T-helper 1 cell treated with Interleukin-12 subunit alpha and Interleukin-12 subunit beta and Interleukin-4 antibody, amounts not matched to agents 30 μg/mL and 1 μg/mL, for 36 hours (primary cell): ENCODE results near the gene SMARCC2.

Source experiments
- H3K27ac Mint-ChIP-seq: one replicate; pipeline ENCODE4 v1.8.0; 2021; ENCODE audit warnings: mild to moderate bottlenecking, mixed read lengths
- H3K27me3 Mint-ChIP-seq: one replicate; pipeline ENCODE4 v1.8.0; 2021; ENCODE audit warnings: low read depth, mixed read lengths
- H3K36me3 Mint-ChIP-seq: one replicate; pipeline ENCODE4 v1.8.0; 2021; ENCODE audit warnings: low read depth, mixed read lengths
- H3K4me1 Mint-ChIP-seq: one replicate; pipeline ENCODE4 v1.8.0; 2021; ENCODE audit warnings: low read depth, mixed read lengths
- H3K4me3 Mint-ChIP-seq: one replicate; pipeline ENCODE4 v1.8.0; 2021; ENCODE audit warnings: mild to moderate bottlenecking, moderate library complexity, mixed read lengths
- H3K9me3 Mint-ChIP-seq: one replicate; pipeline ENCODE4 v1.8.0; 2021; ENCODE audit warnings: mixed read lengths

SMARCC2 gene

DNA sequence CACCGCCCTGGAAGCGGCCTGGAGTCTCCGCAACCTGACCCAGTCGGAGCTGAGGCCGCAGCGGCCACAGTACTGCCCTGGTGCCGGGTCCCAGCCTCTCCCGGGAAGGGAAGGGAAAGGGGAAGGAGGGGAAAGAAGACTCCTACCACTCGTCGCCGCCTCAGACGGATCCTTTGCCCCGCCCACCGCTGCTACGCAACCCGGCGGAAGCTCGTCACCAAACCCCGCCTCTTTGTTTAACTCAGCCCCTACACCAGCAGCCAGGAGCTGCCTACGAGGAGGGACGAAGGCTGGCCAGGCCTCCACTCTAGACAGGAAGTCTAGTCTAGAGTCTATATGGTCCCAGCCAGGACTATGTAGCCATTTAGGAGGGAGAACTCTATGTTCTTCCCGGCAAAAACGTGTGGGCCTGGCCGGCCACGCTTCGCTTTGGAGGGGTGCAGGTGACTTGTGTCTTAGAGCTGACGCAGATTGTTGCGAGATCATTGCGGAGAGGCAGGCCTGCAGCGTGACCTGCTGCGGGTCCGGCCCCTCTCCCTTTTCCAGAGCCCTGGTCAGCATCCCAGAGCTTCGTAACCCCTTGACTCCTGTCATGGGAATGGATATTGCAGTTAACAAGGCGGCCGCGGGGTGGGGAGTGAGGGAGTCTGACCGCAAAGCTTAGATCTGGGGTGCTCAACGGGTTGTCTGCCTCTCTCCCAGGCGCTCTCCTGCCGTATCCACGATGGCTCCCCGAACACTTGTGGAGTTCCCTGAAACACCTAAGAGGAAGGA is 32.7 kb upstream of the SMARCC2 start, which contains the start of gene RNF41:
TSS of gene RNF41 (minus strand) at position 166 of the 774 bp plus-strand sequence. CDS start 7,875 bp downstream, outside the sequence.
- Mint-ChIP-seq H3K4me1 (peaks cover 44% of the 10 kb centered on the region), H3K9me3 (no peaks in the 10 kb centered on the region), H3K27me3 (no peaks in the 10 kb centered on the region), H3K4me3 (peak within 1 kb of the TSS; percentile 100), H3K27ac (peak within 1 kb of the TSS; percentile 96), H3K36me3 (peaks cover 11% of the 10 kb centered on the region)

DNA sequence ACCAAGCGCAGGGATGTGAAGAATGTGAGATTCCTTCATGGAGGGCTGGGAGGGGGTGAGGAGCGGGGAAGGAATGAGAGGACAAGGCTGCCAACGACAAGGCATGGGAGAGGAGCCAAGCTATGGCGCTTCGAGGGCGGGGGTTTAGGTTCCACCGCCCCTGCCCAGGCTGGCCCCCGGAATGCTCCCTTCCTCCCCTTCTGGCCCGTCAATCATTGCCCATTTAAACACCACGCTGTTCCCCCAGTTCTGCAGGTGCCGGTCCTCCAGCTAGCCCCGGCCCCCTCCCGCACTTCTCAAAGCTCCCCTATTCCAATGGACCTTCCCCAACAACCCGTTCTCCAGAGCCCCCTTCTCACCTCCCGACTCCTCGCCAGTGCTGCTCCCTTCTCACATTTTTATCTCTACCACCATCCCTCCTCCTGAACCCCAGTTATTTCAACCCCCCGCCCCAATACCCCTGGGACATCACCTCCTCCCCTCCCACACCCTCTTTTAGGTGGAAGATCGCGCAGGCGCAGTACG is 32.0 kb upstream of the SMARCC2 start:
- Mint-ChIP-seq H3K27me3 (no peaks in the 10 kb centered on the region), H3K27ac (peak overlapping the region; percentile 96), H3K9me3 (no peaks in the 10 kb centered on the region), H3K4me3 (peak overlapping the region; percentile 100), H3K36me3 (peaks cover 14% of the 10 kb centered on the region), H3K4me1 (peaks cover 44% of the 10 kb centered on the region)

DNA sequence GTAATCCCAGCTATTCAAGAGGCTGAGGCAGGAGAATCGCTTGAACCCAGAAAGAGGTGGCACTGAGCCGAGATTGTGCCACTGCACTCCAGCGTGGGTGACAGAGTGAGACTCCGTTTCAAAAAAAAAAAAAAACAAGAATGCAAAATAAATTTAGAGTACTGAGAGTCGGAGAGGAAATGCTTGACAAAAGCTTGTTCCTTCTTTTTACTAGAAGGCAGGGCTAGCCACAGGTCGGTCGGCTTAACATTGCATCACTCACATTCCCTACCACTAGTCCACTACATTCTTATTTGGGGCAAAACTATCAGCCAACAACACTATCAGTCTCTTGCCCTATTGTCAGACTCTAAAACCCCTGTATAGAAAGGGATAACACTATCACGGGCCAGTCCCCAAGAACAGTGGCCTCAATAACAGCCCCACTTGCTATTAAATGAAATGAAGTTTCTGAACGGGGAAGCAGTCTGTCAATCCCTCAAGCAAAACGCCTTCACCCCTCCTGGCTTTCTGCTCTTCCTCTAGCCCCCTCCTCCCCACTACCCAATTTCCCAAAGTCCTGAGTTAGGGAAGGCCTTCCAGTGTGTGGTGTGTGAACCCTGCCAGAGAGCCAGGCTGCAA is 31.4 kb upstream of the SMARCC2 start:
- Mint-ChIP-seq H3K4me1 (peaks cover 43% of the 10 kb centered on the region), H3K9me3 (no peaks in the 10 kb centered on the region), H3K4me3 (peak overlapping the region; percentile 100), H3K27ac (peak overlapping the region; percentile 96), H3K27me3 (no peaks in the 10 kb centered on the region), H3K36me3 (peaks cover 10% of the 10 kb centered on the region)

DNA sequence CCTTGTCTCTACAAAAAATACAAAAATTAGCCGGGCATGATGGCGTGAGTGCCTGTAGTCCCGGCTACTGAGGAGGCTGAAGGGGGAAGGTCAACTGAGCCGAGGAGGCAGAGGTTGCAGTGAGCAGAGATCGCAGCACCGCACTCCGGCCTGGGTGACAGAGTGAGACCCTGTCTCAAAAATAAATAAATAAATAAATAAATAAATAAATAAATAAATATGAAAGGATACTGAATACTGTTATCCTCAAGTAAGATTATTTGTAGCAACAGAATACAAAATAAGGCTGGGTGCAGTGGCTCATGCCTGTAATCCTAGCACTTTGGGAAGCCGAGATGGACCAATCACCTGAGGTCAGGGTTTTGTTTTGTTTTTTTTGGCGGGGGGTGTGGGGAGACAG is 30.6 kb upstream of the SMARCC2 start:
- Mint-ChIP-seq H3K27ac (peak overlapping the region; percentile 55), H3K36me3 (peaks cover 12% of the 10 kb centered on the region), H3K9me3 (no peaks in the 10 kb centered on the region), H3K4me3 (no peak overlapping the region), H3K27me3 (no peaks in the 10 kb centered on the region), H3K4me1 (peaks cover 35% of the 10 kb centered on the region)

DNA sequence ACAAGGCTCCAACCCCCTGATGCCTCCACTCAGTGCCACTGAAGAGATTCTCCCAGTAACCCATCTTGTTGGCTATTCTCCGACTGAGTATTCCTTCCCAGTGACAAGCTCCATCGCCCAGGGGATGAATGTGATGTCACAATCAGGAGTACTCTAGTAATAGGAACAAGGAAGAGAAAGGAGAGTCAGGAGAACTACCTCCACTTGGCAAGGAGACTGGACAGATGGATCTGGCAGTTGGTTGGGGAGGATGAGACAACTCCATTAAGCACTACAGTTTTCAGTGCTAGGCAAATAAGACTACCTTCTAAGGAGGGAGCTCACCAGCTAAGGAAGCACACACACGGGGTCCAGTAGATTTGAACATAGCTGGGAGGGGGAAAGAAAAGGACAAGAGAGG is 27.2 kb upstream of the SMARCC2 start:
- H3K4me1 Mint-ChIP-seq: peaks cover 9% of the 10 kb centered on the region
- no peaks in the 10 kb centered on the region for H3K9me3 Mint-ChIP-seq
- no peak overlapping the region for H3K4me3 Mint-ChIP-seq
- no peak overlapping the region for H3K27ac Mint-ChIP-seq
- peaks cover 17% of the 10 kb centered on the region for H3K36me3 Mint-ChIP-seq
- no peaks in the 10 kb centered on the region for H3K27me3 Mint-ChIP-seq

DNA sequence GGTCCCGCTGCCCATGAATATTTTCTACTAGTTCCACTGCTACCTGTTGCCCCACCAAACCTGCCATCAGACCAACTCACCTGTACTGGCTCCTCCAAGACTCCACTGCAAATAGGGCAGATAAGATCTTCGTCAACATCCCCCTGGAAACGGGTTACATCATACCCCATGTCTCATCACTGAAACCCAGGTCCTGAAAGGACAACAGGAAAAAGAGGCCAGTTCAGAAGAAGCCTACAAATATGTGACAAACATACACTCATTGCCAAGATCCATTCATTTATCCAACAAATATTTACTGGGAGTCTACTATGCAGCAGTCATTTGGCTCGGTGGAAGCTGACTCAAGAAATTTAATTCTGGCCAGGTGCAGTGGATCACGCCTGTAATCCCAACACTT is 24.6 kb upstream of the SMARCC2 start:
- no peaks in the 10 kb centered on the region for H3K27me3 Mint-ChIP-seq
- no peaks in the 10 kb centered on the region for H3K4me1 Mint-ChIP-seq
- no peak overlapping the region for H3K27ac Mint-ChIP-seq
- H3K9me3 Mint-ChIP-seq: no peaks in the 10 kb centered on the region
- peaks cover 30% of the 10 kb centered on the region for H3K36me3 Mint-ChIP-seq
- no peak overlapping the region for H3K4me3 Mint-ChIP-seq

DNA sequence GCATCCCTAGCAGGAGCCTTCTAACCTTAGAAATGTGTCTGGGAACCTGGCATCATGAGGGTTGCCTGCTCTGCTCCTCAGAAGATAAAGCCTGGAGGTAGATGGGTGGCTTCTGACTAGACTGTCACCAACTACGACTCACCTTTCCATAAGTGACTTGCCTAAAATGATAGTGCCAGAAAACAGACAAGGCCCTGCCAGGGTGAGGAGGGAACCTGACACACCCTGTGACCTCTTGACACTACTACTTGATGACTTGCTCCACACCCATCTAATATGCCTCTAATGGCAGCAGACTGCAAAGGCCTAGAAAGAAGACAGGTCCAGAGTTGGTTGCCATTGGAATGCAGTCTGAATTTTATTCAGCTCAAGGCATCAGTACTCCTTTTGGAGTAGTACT is 23.1 kb upstream of the SMARCC2 start:
- no peaks in the 10 kb centered on the region for H3K27me3 Mint-ChIP-seq
- H3K9me3 Mint-ChIP-seq: no peaks in the 10 kb centered on the region
- H3K27ac Mint-ChIP-seq: no peak overlapping the region
- no peak overlapping the region for H3K4me3 Mint-ChIP-seq
- no peaks in the 10 kb centered on the region for H3K4me1 Mint-ChIP-seq
- peaks cover 33% of the 10 kb centered on the region for H3K36me3 Mint-ChIP-seq

DNA sequence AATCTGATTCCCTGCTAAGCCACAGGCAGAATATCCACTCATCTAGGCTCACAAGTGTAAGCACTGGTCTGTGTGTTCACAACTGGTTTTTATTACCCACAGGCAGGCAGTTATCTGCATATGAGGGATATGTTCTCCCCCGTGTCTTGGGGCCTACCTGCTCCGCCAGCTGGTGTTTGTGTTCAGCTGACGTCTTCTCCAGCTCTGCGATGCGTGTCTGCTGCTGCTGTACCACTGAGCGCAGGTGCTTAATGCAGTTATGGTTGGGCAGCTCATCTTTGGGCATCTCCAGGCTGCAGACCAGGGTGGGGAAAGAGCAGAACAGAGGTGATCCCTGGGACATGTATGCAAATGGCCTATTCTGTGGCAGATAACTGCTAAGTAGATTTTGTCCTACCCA is 18.7 kb upstream of the SMARCC2 start:
- Mint-ChIP-seq H3K4me3 (no peak overlapping the region), H3K36me3 (peaks cover 36% of the 10 kb centered on the region), H3K27me3 (no peaks in the 10 kb centered on the region), H3K4me1 (no peaks in the 10 kb centered on the region), H3K9me3 (no peaks in the 10 kb centered on the region), H3K27ac (no peak overlapping the region)

DNA sequence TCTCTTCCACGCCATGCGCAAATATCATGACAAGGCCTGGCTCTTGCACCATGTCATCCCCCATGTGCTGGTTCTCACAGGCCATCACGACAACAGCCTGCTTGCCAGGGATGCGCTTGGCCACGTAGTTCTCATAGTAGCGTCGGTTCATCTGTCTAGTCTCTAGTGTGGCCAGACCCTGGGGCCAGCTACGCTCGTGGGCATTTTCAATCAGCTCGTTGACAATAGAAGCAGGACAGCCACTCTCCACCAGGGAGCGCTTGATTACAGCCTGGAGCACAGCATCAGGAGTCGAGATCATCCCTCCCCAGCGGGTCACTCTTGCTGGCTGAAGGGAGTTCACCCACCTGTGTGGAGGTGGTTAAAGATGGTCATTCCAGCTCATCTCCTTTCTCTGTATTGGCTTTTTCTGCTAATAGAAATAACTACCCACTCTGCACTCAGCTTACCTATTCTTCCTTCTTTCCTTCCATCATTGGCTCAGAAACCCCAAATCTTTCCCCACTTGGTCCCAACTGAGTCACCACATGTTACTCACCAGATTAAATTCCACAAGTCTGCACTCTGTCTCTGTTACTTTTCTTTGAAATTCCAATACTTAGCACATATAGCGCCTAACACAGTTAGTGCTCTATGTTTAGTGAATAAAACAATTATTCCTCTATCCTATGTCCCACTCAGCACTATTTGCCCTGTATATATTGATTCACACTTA is 17.3 kb upstream of the SMARCC2 start:
- Mint-ChIP-seq H3K27me3 (no peaks in the 10 kb centered on the region), H3K36me3 (peaks cover 32% of the 10 kb centered on the region), H3K4me3 (no peak overlapping the region), H3K27ac (no peak overlapping the region), H3K4me1 (peaks cover 3% of the 10 kb centered on the region), H3K9me3 (no peaks in the 10 kb centered on the region)

DNA sequence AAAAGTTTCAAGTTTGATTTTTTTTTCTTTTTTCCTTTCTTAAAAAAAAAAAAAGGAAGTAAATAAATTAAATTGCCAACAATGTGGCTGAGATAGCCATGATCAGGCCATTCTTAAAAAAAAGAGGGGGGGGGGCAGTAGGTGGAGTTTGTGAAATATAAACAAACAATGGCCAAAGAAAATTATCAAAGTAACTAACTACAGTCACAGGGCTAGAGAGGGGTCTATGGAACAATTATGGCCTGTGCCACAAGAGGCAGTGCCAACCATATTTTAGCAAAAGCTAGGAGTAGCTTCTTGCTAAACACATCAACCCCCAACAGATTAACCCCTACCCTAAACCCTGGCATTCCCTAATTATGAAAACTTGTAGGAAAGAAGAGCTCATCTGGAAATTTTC is 16.2 kb upstream of the SMARCC2 start:
- H3K27ac Mint-ChIP-seq: no peak overlapping the region

DNA sequence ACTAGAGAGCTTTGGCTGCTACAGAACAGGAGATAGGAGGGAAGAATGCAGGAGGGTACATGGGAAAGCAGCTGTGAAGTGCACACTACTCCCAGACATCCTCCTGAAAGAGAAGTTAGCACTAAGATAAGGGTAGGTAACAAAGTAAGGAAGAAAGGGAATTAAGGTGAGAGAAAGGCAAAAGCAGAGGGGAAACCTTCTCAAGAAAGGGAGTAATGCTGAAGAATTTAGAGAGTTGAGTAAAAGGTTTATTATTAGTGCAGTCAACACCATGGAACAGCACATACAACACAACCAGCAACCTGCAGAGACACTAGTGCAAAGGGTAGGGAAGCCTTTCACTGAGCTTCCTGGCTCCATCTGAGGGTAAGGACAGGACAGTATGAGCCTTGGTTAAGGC is 15.0 kb upstream of the SMARCC2 start:
- Mint-ChIP-seq H3K27ac (no peak overlapping the region), H3K27me3 (no peaks in the 10 kb centered on the region), H3K36me3 (peaks cover 20% of the 10 kb centered on the region)

More for the DNA sequence above, 16.2 kb upstream of the SMARCC2 start:
- Mint-ChIP-seq H3K4me1 (peaks cover 3% of the 10 kb centered on the region), H3K36me3 (peaks cover 26% of the 10 kb centered on the region), H3K27me3 (no peaks in the 10 kb centered on the region), H3K4me3 (no peak overlapping the region), H3K9me3 (no peaks in the 10 kb centered on the region)

DNA sequence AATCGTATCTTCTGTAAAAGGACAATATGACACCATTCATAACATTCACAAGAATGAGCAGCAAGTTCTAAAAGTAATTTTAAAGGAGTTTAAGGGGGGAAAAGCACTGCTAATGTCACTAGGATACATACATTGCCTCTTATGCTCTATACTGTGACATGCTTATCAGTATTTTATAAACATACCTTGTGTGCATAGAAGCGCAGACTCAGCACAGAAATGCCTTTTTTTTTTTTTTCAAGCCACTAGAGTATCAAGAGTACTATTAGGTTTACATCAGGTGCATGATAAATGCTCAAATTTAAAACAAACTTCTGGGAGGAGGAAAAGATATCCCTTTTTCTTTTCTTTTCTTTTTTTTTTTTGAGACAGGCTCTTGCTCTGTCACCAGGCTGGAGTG is 13.6 kb upstream of the SMARCC2 start:
- H3K4me1 Mint-ChIP-seq: peaks cover 3% of the 10 kb centered on the region
- no peak overlapping the region for H3K27ac Mint-ChIP-seq
- peaks cover 18% of the 10 kb centered on the region for H3K36me3 Mint-ChIP-seq
- H3K4me3 Mint-ChIP-seq: no peak overlapping the region
- H3K9me3 Mint-ChIP-seq: no peaks in the 10 kb centered on the region
- H3K27me3 Mint-ChIP-seq: no peaks in the 10 kb centered on the region

More for the DNA sequence above, 15.0 kb upstream of the SMARCC2 start:
- Mint-ChIP-seq H3K9me3 (no peaks in the 10 kb centered on the region), H3K4me1 (peaks cover 3% of the 10 kb centered on the region), H3K4me3 (no peak overlapping the region)

DNA sequence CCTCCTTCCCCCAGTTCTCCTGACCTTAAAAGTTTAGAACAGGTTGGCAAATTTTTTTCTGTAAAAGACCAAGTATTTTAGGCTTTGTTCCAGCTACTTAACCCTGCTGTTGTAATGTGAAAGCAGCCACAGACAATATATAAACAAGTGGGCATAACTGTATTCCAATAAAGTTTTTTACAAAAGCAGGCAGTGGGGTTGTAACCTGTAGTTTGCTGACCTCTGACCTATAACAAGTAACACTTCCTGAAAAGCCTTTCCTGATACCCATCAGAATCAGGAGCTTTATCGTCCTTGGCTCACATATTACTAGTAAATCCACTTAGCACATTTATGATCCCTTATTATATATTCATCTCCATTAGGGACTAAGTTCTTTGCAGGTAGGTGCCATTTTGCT is 13.1 kb upstream of the SMARCC2 start:
- no peaks in the 10 kb centered on the region for H3K9me3 Mint-ChIP-seq
- H3K4me1 Mint-ChIP-seq: peaks cover 3% of the 10 kb centered on the region
- H3K36me3 Mint-ChIP-seq: peaks cover 15% of the 10 kb centered on the region
- H3K4me3 Mint-ChIP-seq: no peak overlapping the region
- H3K27me3 Mint-ChIP-seq: no peaks in the 10 kb centered on the region
- H3K27ac Mint-ChIP-seq: no peak overlapping the region

DNA sequence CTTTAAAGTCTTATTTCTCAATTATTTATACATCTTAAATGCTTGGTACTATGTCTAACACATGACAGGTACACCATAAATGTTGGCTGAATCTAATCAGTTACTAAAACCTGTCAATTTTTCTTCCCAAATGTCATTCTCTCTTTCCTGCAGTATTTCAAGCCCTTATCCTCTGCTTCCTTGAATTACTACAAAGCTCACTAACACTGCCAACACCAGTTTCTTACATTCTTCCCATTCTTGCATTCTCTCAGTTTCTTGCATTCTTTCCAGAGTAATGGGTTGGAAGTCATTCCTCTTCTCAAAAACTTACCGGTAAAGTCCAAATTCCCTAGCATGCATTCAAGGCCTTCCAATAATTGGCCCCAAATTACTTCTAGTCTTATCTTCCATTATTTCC is 9.6 kb upstream of the SMARCC2 start:
- Mint-ChIP-seq H3K27ac (no peak overlapping the region), H3K27me3 (no peaks in the 10 kb centered on the region), H3K4me1 (peaks cover 3% of the 10 kb centered on the region), H3K9me3 (no peaks in the 10 kb centered on the region), H3K36me3 (no peaks in the 10 kb centered on the region), H3K4me3 (no peak overlapping the region)
